Stimulated activated CD8-positive, alpha-beta memory T cell treated with anti-CD3 and anti-CD28 coated beads, Interleukin-15, amount 100 ng/mL, for 4 hours (primary cell): ENCODE data around the gene AIF1L.
"Not testable (repeated sequence)": the region's sequence is repeated elsewhere in the genome, so short reads cannot be mapped to it uniquely, and the experiment has no call there.

Experiments used
- DNase-seq, 2 donors: peaks; one replicate each; pipeline ENCODE4 v3.0.0-alpha.2; 2020; ENCODE audit warnings: low read depth in 2 of 2

AIF1L gene

GRCh38 chr9:131120620-131121228 lies 24.4 kb downstream of the AIF1L start:
- no peak for DNase-seq

DNA sequence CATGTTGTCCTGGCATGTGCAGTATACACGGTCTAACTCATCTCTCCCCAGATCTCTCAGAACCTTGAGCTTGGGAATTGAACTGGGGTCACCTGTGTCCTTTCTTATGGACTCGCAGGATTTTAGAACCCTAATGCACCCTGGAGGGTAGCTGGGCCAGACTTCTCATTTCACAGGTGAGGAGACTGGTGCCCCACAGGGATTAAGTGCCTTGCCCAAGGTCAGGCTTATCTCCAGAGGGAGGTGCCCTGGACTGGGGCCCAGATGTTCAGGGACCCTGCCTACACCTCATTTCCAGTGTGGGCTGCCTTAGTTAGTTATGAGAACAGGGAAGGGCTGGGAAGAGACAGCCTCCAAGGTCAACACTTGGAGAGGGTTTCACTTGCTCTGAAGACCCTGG lies 25.0 kb downstream of the AIF1L start:
- no peak for DNase-seq

DNA sequence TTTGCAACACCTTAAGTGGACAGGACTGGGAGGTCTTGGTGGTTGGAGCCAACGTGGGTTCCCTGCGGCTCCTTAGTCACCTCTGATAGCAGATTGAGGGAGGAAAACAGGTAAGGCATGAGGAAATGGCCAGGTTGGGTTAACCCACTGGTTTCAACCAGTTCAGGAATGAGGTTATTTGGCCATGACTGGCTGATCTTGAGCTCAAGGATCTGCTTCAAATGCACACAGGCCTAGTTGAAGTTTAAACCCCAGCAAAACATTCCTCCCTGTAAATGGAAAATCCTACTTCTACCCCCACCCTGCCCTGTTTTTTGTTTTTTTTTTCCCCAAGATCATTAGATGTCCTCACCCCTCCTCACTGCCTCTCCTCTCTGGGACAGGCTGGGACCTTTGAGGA lies 25.8 kb downstream of the AIF1L start:
- DNase-seq: no peak

DNA sequence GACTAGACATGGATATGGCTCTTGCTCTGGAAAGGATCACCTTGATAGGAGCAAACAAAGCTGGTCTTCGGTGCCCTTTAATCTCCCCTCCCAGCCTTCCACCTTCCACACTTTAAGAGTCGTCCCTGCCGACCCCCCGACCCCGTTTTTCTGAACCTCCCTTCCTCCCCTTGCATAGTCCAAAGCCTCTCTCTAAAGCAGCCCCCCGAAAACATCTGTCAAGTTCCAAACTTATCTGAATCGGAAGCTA lies 28.6 kb downstream of the AIF1L start:
- DNase-seq: no peak

GRCh38 chr9:131125288-131126058 lies 29.1 kb downstream of the AIF1L start, which contains the start of gene NUP214:
Gene NUP214 (plus strand): TSS chr9:131125586. CDS start chr9:131125705, 119 bp downstream.
- peak; percentile 99 to 100 for DNase-seq

DNA sequence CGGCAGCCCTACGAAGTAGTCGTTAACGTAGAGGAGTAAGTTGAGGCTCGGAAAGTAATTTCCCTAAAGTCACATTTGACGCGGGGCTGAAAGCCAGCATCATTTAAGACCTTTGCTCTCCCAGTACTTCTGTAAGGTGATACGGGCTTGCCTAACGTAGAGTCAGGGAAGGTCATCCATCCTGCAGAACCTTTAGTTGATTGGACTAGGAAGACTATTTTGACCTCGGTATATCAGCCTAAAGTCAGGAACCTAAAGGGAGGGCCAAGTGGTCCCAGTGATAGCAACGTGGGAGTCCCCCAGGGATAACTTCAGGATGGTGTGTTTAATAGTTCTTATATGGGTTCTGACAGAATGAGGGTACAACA lies 29.7 kb downstream of the AIF1L start:
- DNase-seq: no peak

- DNase-seq: no peak
These were observed 32.9 kb downstream of the AIF1L start for GRCh38 chr9:131129183-131129582.

DNA sequence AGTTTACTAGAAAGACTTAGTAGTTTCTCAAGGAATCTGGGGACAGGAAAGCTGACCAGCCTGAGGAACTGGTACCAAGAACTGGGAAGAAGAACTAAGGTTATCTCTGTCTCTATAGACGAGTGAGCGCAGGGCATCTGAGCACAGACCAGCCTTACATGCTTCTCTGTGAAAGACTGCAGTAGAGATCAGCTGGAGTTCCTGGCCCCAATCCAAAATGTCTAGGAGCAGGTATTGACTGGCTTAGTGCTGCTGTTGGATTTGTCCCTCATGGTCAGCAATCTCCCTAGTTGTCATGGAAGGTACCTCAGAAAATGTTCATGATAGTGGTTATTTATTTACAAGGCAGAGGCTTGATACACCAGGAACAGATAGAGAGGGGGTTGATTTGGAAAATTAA lies 42.3 kb downstream of the AIF1L start:
- no peak for DNase-seq

GRCh38 chr9:131140112-131140511 lies 43.8 kb downstream of the AIF1L start:
- no peak for DNase-seq

DNA sequence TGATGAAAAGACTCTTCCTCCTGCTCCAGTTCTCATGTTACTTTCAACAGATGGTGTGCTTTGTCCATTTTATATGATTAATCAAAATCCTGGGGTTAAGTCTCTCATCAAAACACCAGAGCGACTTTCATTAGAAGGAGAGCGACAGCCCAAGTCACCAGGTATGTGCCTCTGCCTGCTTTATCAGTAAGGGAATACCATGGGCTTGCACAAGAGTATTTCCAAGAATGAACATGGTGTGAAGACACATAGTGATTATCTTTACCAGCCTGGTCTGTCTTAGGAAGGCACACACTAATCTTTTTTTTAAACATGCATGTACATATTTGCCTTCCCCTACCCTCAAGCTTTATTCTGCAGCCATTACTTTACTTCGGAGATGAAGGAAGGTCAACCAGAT lies 44.2 kb downstream of the AIF1L start:
- no peak for DNase-seq

- DNase-seq: no peak
These were observed 45.8 kb downstream of the AIF1L start for GRCh38 chr9:131142160-131142559.

DNA sequence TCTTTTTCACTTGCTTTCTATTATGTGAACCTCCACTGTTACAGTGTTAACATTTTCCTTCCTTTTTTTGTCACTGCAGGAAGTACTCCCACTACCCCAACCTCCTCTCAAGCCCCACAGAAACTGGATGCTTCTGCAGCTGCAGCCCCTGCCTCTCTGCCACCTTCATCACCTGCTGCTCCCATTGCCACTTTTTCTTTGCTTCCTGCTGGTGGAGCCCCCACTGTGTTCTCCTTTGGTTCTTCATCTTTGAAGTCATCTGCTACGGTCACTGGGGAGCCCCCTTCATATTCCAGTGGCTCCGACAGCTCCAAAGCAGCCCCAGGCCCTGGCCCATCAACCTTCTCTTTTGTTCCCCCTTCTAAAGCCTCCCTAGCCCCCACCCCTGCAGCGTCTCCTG lies 47.9 kb downstream of the AIF1L start:
- no peak for DNase-seq

GRCh38 chr9:131145245-131145644 lies 48.9 kb downstream of the AIF1L start:
- no peak for DNase-seq

DNA sequence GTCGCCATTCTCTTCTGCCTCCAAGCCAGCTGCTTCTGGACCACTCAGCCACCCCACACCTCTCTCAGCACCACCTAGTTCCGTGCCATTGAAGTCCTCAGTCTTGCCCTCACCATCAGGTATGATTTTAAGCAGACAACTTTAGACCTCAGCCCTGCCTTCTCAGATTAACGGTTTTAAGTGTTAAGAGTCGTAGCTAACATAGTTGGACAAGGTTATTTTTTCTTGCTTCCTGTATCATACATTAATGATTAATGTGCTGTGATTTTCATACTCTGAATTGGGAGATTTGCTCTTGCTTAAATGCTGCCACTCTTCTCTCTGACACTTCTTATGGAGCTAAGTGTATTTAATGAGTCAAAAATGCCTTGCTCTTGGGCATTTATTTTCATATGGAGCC lies 49.9 kb downstream of the AIF1L start:
- DNase-seq: no peak

DNA sequence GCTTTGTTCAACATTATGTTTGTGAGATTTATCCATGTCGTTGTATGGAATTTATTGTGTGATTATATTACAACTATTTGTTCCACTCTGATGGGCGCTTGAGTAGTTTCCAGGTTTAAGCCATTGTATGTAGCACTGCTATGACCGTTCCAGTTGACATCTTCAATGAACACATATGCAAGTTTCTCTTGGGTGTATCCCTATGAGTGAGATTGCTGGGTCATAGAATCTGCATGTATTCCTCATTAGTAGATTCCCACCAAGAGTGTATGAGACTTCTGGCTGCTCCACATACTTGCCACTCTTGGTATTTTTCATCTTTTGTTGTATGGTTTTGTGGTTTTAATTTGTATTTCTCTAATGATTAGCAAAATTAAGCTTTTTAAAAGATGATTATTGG lies 51.9 kb downstream of the AIF1L start:
- no peak for DNase-seq

DNA sequence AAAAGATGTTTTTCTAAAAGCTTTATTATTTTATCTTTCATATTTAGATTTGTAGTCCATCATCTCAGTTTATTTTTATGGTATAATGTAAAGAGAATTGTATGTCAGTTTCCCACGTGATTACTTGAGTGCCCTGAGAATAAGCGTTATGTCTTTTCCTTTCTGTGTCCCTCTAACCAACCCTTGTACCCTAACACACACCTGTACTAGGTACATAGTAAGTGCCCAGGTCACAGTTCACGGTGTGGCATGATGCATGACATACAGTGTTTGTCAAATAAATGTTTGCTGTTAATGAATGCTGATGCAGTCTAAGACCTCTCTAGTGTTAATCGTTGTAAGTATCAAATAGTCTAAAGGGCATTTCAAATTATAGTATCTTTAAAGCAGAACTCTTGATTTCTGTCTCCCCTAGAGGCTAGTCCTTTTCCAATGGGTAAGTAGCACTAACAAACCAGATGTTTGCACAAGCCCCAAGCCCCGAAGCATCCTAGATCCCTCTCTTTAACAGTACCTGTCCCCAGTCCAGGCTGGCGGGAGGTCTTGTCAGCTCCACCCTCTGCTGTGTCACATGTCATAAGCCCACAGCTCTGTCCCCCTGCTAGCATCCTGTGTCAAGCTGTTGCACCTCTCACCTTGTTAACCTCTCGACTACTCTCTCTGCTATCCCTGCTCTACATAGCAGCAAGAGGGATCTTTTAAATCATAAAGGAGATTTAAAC lies 52.8 kb downstream of the AIF1L start:
- DNase-seq: no peak

DNA sequence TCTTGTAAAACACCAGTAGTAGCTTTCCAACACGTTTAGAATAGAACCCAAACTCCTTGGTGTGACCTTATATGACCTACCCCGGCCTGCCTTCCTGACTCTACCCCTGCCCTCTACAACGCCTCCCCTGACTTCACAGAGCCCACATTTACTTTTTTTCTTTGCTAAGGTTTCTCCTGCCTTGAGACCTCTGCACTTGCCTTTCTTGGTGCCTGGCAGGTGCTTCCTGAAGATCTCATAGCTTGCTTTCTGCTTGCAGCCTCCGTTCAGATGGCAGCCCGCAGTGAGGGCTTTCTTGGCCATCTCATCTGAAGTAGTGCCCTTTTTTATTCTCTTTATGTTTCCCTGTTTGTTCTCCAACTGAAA lies 53.3 kb downstream of the AIF1L start:
- no peak for DNase-seq

- DNase-seq: no peak
These were observed 57.3 kb downstream of the AIF1L start for GRCh38 chr9:131153595-131153994.

- not testable (repeated sequence) for DNase-seq
These were observed 62.3 kb downstream of the AIF1L start for GRCh38 chr9:131158673-131159072.

- no peak for DNase-seq
These were observed 64.2 kb downstream of the AIF1L start for GRCh38 chr9:131160416-131161112.

GRCh38 chr9:131161585-131161984 lies 65.3 kb downstream of the AIF1L start:
- DNase-seq: no peak

DNA sequence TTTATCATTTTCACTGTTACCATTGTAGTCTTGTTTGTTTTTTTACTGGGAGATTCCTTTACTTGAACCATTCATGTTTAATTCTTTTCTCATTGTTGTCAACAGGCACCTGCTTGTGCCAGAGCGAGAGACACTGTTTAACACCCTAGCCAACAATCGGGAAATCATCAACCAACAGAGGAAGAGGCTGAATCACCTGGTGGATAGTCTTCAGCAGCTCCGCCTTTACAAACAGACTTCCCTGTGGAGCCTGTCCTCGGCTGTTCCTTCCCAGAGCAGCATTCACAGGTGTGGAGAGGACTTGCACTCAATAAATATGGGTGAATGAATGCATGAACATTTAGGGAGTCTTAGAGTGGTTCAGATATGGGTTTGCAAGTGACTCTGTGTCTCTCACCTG lies 66.6 kb downstream of the AIF1L start:
- no peak for DNase-seq

DNA sequence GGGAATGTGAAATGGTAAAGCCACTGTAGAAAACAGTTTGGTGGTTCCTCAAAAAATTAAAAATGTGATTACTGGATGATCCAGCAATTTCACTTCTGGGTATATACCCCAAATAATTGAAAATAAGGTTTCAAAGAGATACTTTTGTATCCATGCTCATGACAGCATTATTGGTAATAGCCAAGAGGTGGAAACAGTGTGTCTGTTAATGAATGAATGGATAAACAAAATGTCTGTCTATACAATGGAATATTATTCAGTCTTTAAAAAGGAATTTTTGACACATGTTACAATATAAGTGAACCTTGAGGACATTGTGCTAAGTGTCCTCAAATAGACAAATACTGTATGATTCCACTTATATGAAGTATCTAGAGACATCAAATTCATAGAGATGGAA lies 69.2 kb downstream of the AIF1L start:
- DNase-seq: no peak
